K562 (cell line): ENCODE results near the gene SP2. TPM values are rescaled to one million over a fixed set of nuclear protein-coding genes. Genes with fewer than 3 reads are reported as not detected.

Source experiments
- CBFA2T3 ChIP-seq: fragments of 450-650 bp; IDR thresholded peaks from 2 replicates; pipeline ENCODE4 v1.6.1; 2017
- EWSR1 ChIP-seq: fragments of 450-650 bp; IDR thresholded peaks from 2 replicates; pipeline ENCODE4 v1.6.1; 2018; ENCODE audit warnings: borderline replicate concordance, mild to moderate bottlenecking, low read depth, moderate library complexity; ENCODE audit not compliant: partially characterized antibody
- EZH2 ChIP-seq: IDR thresholded peaks from 2 replicates; pipeline ENCODE4 v1.6.1; 2012; ENCODE audit warnings: low read depth, mild to moderate bottlenecking, inconsistent platforms, low read length, borderline replicate concordance
- HDAC1 ChIP-seq, 2 experiments: fragments of 450-650 bp; IDR thresholded peaks; 2 replicates each; pipeline ENCODE4 v1.6.1; 2016 to 2017; ENCODE audit warnings: inconsistent platforms in 1 of 2, mild to moderate bottlenecking in 1 of 2, moderate library complexity in 1 of 2
- KHSRP ChIP-seq: fragments of 450-650 bp; IDR thresholded peaks from 2 replicates; pipeline ENCODE4 v1.6.1; 2017
- MAZ ChIP-seq, 2 experiments: fragments of 450-650 bp in 1 of 2; sonication (generic) in 1 of 2; formaldehyde crosslinking; IDR thresholded peaks in 1 of 2; conservative IDR thresholded peaks in 1 of 2; 2 replicates each; pipeline versions ENCODE4 v1.4.0 to v1.5.0; 2020; ENCODE audit warnings: mild to moderate bottlenecking in 1 of 2, missing genetic modification reagents in 1 of 2
- MEF2D ChIP-seq: conservative IDR thresholded peaks from 2 replicates; pipeline ENCODE4 v1.6.1; 2016; ENCODE audit warnings: low read depth, missing genetic modification characterization, missing compliant biosample characterization
- NFRKB ChIP-seq: fragments of 450-650 bp; IDR thresholded peaks from 2 replicates; pipeline ENCODE4 v1.6.1; 2016; ENCODE audit warnings: low read depth
- PHB ChIP-seq: fragments of 250-450 bp; sonication (Bioruptor Pico); IDR thresholded peaks from 2 replicates; pipeline ENCODE4 v1.5.0; 2021
- RB1 ChIP-seq: fragments of 450-650 bp; IDR thresholded peaks from 2 replicates; pipeline ENCODE4 v1.6.1; 2017; ENCODE audit warnings: low read depth, mild to moderate bottlenecking
- SAP30 ChIP-seq: fragments of 200-600 bp; sonication (generic); IDR thresholded peaks from 2 replicates; pipeline ENCODE4 v1.6.1; 2012; ENCODE audit warnings: borderline replicate concordance, low read depth, mild to moderate bottlenecking, moderate library complexity, low read length, control low read depth, inconsistent platforms; ENCODE audit not compliant: insufficient read depth, poor library complexity, severe bottlenecking
- SUPT5H ChIP-seq: fragments of 450-650 bp; IDR thresholded peaks from 2 replicates; pipeline ENCODE4 v1.6.1; 2016
- TAF1 ChIP-seq: IDR thresholded peaks from 2 replicates; pipeline ENCODE4 v1.6.1; 2011; ENCODE audit warnings: mild to moderate bottlenecking, low read length, moderate library complexity; ENCODE audit not compliant: insufficient read depth, control insufficient read depth, severe bottlenecking; ENCODE audit errors: extremely low read depth
- TEAD2 ChIP-seq: fragments of 450-650 bp; IDR thresholded peaks from 2 replicates; pipeline ENCODE4 v1.6.1; 2016; ENCODE audit warnings: missing genetic modification characterization, control low read depth, missing compliant biosample characterization
- ZEB2 ChIP-seq: fragments of 450-650 bp; IDR thresholded peaks from 2 replicates; pipeline ENCODE4 v1.6.1; 2016
- polyA plus RNA-seq, 8 experiments: library from polyadenylated mRNA; depleted of rRNA in 4 of 8; stranded (reverse) in 5 of 8; unstranded in 3 of 8; fragments of >200 nt; fragmentation: Nextera tagmentation in 2 of 8; fragmentation: Illumina TruSeq in 1 of 8; extraction: Ambion mirVana in 2 of 8; extraction: Trizol in 1 of 8; gene quantifications; 2 replicates each; pipeline versions ENCODE4 v1.2.1 to v1.2.3, GENCODE V29; 2011 to 2014; ENCODE audit warnings: inconsistent platforms in 1 of 8, missing spikeins in 1 of 8
- total RNA-seq, 7 experiments: library from RNA; depleted of rRNA in 6 of 7; stranded (reverse); fragments of >200 nt in 6 of 7; fragmentation: Illumina TruSeq in 2 of 7; extraction: Trizol in 2 of 7; gene quantifications; 2 replicates each; pipeline versions ENCODE4 v1.2.1 to v1.2.3, GENCODE V29; 2011 to 2021; ENCODE audit warnings: low replicate concordance in 1 of 7
- TF ChIP-seq, protein P1 (sequence below): sonication (generic); formaldehyde crosslinking; IDR thresholded peaks from 2 replicates; pipeline ENCODE4 v1.8.1; 2023; ENCODE audit warnings: mild to moderate bottlenecking, missing genetic modification reagents
- TF ChIP-seq, protein P2 (sequence below): fragments of 450-650 bp; formaldehyde crosslinking; conservative IDR thresholded peaks from 2 replicates; pipeline ENCODE4 v1.4.0; 2022; ENCODE audit warnings: mild to moderate bottlenecking, missing genetic modification characterization
- TF ChIP-seq, protein P3 (sequence below): fragments of 450-650 bp; formaldehyde crosslinking; IDR thresholded peaks from 2 replicates; pipeline ENCODE4 v1.4.0; 2022; ENCODE audit warnings: missing genetic modification characterization
- TF ChIP-seq, protein P4 (sequence below): fragments of 250-450 bp; sonication (Bioruptor Pico); IDR thresholded peaks from 2 replicates; pipeline ENCODE4 v1.5.0; 2022; ENCODE audit warnings: mild to moderate bottlenecking
- TF ChIP-seq, protein P5 (sequence below): fragments of 450-650 bp; IDR thresholded peaks from 2 replicates; pipeline ENCODE4 v1.6.1; 2016; ENCODE audit warnings: borderline replicate concordance

SP2 gene
- total and polyA plus RNA-seq, 9 of the 15 experiments (the other 6 are each of a cell fraction or from before 2014, with no cell fraction given): 0.77 to 22.3 (median 2.3) TPM

DNA sequence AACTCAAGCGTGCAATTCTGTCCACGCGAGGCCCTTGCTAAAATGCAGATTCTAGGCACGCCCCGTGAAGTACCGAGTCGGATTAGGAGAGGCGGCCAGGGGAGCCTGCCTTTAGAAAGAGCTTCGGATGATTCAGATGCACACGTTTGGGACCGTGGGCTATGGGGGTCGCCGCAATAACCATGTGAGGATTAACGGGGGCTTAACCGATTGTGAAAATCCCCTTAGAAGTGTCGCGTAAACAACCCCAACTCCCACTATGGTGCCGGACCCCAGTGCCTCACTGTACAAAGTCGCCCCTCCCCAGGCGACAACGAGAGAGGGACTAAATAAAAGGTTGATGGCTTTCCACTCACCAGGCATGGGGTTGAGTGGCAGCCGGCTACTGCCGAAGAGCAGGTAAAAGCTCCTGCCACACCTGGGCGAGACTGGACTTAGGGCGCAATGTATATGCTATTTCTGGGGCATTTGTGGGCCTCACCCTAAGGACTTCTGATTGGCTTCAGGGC is 635 bp upstream of the SP2 start (continued):
- TF ChIP-seq, protein P1, sequence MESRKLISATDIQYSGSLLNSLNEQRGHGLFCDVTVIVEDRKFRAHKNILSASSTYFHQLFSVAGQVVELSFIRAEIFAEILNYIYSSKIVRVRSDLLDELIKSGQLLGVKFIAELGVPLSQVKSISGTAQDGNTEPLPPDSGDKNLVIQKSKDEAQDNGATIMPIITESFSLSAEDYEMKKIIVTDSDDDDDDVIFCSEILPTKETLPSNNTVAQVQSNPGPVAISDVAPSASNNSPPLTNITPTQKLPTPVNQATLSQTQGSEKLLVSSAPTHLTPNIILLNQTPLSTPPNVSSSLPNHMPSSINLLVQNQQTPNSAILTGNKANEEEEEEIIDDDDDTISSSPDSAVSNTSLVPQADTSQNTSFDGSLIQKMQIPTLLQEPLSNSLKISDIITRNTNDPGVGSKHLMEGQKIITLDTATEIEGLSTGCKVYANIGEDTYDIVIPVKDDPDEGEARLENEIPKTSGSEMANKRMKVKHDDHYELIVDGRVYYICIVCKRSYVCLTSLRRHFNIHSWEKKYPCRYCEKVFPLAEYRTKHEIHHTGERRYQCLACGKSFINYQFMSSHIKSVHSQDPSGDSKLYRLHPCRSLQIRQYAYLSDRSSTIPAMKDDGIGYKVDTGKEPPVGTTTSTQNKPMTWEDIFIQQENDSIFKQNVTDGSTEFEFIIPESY (CRISPR knock-in tag): no peak
- TF ChIP-seq RB1 (0 out of 2 replicates have a peak, but pooled peaks have one; percentile 6), PHB (CRISPR knock-in tag) (0 out of 2 replicates have a peak, but pooled peaks have one; percentile 64), EWSR1 (no peak), SUPT5H (peak; percentile 77), NFRKB (0 out of 2 replicates have a peak, but pooled peaks have one; percentile 21), ZEB2 (peak; percentile 35; the same call in 1 of the 2 replicates), TAF1 (peak; percentile 84), HDAC1 (IDR thresholded peaks at IDR 0.05) (peak in 1 of 2 experiments; percentile 35; a peak in 1 of 4 replicates), SAP30 (peak; percentile 50), TEAD2 (0 out of 2 replicates have a peak, but pooled peaks have one; percentile 32), MEF2D (tag) (peak; percentile 78; the same call in 1 of the 2 replicates), MAZ (CRISPR knock-in tag; conservative IDR thresholded peaks at IDR 0.05 in 1 of 2, IDR thresholded peaks at IDR 0.05 in 1 of 2) (no peak), EZH2 (no peak), CBFA2T3 (no peak), KHSRP (no peak)
- TF ChIP-seq, protein P2, sequence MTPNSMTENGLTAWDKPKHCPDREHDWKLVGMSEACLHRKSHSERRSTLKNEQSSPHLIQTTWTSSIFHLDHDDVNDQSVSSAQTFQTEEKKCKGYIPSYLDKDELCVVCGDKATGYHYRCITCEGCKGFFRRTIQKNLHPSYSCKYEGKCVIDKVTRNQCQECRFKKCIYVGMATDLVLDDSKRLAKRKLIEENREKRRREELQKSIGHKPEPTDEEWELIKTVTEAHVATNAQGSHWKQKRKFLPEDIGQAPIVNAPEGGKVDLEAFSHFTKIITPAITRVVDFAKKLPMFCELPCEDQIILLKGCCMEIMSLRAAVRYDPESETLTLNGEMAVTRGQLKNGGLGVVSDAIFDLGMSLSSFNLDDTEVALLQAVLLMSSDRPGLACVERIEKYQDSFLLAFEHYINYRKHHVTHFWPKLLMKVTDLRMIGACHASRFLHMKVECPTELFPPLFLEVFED (CRISPR knock-in tag): peak; percentile 70; the same call in 1 of the 2 replicates
- TF ChIP-seq, protein P3, sequence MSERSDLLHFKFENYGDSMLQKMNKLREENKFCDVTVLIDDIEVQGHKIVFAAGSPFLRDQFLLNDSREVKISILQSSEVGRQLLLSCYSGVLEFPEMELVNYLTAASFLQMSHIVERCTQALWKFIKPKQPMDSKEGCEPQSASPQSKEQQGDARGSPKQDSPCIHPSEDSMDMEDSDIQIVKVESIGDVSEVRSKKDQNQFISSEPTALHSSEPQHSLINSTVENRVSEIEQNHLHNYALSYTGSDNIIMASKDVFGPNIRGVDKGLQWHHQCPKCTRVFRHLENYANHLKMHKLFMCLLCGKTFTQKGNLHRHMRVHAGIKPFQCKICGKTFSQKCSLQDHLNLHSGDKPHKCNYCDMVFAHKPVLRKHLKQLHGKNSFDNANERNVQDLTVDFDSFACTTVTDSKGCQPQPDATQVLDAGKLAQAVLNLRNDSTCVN (CRISPR knock-in tag): no peak
- TF ChIP-seq, protein P4, sequence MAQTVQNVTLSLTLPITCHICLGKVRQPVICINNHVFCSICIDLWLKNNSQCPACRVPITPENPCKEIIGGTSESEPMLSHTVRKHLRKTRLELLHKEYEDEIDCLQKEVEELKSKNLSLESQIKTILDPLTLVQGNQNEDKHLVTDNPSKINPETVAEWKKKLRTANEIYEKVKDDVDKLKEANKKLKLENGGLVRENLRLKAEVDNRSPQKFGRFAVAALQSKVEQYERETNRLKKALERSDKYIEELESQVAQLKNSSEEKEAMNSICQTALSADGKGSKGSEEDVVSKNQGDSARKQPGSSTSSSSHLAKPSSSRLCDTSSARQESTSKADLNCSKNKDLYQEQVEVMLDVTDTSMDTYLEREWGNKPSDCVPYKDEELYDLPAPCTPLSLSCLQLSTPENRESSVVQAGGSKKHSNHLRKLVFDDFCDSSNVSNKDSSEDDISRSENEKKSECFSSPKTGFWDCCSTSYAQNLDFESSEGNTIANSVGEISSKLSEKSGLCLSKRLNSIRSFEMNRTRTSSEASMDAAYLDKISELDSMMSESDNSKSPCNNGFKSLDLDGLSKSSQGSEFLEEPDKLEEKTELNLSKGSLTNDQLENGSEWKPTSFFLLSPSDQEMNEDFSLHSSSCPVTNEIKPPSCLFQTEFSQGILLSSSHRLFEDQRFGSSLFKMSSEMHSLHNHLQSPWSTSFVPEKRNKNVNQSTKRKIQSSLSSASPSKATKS: no peak
- TF ChIP-seq, protein P5, sequence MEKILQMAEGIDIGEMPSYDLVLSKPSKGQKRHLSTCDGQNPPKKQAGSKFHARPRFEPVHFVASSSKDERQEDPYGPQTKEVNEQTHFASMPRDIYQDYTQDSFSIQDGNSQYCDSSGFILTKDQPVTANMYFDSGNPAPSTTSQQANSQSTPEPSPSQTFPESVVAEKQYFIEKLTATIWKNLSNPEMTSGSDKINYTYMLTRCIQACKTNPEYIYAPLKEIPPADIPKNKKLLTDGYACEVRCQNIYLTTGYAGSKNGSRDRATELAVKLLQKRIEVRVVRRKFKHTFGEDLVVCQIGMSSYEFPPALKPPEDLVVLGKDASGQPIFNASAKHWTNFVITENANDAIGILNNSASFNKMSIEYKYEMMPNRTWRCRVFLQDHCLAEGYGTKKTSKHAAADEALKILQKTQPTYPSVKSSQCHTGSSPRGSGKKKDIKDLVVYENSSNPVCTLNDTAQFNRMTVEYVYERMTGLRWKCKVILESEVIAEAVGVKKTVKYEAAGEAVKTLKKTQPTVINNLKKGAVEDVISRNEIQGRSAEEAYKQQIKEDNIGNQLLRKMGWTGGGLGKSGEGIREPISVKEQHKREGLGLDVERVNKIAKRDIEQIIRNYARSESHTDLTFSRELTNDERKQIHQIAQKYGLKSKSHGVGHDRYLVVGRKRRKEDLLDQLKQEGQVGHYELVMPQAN: 0 out of 2 replicates have a peak, but pooled peaks have one; percentile 42
